GM18867 (cell line): ENCODE measurements around the gene MYH13.

ENCODE experiments used
- ATAC-seq: cut with Tn5 transposase; IDR thresholded peaks from one replicate; pipeline ENCODE4 v1.9.1; 2021; ENCODE audit warnings: mild to moderate bottlenecking, moderate library complexity; ENCODE audit not compliant: unreplicated experiment

The MYH13 gene

DNA sequence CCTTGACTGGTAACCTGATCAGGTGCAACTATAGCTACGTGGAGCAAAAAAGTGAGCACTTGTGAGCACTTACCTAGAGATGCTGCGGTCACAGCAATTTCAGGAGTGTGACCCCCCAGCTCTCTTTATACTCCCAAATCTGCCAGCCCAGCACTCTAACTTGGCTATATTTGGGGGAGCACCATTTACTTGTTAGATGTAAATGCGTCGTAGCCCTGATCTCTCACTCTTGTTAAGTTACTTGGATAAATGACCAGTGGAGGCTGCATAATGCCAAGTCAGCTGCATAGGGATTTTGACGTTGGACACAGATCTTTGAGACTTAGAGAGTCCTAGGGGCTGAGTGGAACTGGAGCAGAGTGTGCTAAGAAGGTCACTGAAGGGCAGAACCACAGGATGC, at the start of gene MYH13:
Gene MYH13, minus strand, starts transcription at position 101 of the 400 bp plus-strand sequence. CDS start 8,476 bp downstream, outside the sequence.
- no peak for ATAC-seq

DNA sequence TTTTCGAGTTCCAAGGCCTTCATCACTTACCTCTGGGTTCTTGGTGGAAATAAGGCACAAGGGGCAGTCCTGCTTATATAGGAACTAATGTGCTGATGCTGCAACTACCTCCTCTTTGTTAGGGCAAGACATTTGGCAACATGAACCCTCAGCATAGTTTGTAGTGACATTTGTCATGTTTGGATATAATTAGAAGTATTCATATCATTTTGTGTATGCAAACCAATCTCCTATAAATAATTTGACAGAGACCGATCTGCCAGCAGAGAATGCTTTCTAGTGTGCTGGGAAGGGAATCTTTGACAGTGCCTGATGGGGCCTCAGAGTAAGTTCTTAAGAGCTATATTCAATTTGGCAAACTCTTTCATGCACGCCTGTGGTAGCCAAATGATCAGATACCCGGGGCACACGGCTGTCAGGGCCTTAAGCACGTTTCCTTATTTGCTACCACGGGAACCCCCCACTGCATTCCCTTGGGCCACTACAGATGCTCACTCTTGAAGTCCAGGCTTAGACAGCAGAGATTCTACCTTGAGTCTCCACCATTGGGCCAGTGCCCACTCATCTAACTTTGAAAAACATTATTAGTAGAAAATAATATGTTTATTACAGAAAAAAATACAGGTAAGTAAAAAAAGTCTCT, 49.2 kb upstream of the MYH13 start, which contains the start of gene MYH8:
Gene MYH8, minus strand, starts transcription at position 51 of the 643 bp plus-strand sequence. CDS start 1,723 bp downstream, outside the sequence.
- no peak for ATAC-seq

DNA sequence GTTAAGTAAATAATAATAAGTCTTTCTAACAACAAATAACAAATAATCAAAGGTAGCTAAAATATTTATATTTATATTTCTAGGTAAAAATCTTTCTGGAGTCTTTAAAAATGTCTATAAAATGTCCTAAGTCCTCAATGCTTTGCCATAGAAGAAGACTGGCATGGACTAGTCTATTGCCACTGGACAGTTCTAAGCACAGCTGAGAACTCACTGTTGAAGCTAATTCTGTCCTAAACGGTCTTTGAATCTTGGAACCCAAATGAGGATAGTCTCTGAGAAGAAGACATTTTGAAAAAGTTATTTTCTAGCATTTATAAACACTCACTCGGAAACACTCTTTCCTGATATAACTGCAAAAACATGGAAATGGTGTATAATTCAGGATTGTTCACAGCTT, 48.4 kb upstream of the MYH13 start:
- no peak for ATAC-seq

DNA sequence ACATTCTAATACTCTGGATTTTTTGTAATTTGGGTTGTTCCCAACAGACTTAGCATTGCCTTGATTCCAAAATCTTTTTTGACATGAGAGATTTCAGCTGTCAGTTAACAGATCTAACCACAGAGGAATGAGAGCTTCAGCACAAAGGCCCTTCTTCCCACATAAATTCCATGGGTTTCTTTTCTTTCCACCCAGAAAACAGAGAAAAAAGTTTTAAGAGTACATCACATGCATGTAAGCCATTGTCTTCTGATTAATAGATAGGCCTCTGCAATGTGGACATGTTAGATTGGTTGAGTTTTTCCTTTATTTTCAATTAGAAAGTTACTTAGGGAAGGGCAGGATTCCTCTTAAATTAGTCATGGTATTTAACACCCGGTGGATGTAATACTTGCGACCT, 48.0 kb upstream of the MYH13 start:
- ATAC-seq = no peak

DNA sequence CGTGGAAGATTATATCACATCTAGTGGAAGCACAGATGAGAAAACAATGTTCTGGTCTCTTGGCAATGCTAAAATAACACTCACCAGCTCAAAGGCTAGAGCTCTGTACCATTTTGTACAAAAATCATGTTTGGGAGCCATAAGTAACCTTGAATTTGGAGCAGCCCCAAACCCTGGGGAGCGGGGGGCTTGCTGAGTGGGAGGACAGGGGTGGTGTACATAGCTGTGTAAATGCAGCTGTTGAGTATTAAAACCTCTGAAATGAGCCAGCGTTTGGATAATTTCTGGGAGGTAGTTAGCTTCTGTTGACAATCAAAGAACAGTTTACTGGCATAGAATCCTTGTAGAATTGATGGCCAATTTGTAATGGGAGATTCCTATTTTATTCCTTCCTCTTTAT, 44.6 kb upstream of the MYH13 start:
- no peak for ATAC-seq

DNA sequence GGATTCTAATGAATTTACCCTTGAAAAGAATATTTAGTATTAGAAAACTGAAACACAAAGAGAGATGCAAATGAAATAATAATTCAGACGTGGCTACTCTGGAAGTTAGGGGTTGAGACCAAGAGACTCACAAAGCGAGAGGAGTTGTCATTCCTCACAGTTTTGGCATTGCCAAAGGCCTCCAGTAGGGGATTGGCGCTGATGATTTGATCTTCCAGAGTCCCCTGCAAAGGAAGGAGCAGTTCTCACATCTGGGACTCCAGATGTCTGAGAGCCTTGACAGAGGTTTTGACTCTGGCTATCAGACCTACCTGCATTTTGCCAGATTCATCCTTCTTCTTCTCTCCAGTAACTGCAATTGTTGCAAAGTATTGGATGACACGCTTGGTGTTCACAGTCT, 42.4 kb upstream of the MYH13 start:
- ATAC-seq = no peak

DNA sequence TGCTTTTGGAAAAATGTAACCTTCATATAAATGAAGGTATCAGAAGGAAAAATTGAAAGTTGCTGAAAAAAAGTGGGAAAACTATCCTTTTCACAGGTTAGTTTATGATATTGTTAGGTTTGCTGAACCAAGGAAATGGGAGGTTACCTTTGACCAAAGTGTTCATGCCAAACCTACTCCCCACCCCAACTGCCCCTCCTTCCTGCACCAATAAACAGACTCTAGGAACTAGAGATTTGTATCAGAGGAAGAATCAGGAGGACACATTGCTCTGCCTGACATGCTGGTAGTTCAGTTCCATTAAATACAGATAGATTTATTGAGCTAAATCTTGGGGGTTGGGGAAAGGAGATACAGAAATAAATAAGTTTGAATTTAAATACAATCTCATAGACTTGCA, 30.8 kb upstream of the MYH13 start:
- ATAC-seq = no peak

DNA sequence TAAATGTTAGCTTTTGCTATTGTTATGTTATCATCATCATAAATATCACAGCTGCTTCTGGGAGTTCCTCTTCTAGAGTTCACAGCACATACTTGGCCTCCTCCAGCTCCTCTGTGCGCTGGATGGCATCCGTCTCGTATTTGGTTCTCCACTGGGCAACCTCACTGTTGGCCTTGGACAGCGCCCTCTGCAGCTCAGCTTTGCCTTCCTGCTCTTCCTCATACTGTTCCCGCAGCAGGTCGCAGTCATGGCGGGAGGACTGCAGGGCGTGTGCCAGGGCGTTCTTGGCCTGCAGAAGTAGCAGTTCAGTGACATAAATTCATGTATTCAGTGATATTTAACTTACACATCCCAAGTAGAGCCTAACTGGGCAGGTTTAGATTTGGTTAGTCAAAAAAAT, 25.5 kb upstream of the MYH13 start:
- ATAC-seq = no peak

DNA sequence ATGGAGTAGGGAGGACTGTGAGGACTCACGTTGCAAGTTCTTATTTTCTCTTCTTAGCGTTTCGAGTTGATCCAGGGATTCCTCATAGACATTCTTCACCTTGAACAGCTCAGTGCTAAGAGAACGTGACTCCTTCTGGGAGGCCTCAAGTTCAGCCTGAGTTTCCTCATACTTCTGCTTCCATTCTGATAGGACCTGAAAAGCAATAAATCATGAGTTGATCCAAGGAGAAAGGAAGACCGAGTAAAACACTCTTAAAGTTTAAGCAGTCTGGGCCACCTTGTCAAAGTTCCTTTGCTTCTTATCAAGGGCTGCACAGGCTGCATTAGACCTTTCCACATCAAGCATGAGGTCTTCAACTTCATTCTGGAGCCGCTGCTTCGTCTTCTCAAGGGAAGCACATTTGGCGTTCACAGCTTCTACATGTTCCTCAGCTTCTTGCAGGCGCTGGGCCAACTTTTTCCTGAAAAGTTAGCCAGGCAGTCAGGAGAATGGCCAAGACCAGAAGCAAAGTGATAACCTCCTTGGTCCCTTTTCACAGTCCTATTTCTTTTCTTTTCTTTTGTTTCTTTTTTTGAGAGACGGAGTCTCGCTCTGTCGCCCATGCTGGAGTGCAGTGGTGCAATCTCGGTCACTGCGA, 23.8 kb upstream of the MYH13 start:
- ATAC-seq = no peak

DNA sequence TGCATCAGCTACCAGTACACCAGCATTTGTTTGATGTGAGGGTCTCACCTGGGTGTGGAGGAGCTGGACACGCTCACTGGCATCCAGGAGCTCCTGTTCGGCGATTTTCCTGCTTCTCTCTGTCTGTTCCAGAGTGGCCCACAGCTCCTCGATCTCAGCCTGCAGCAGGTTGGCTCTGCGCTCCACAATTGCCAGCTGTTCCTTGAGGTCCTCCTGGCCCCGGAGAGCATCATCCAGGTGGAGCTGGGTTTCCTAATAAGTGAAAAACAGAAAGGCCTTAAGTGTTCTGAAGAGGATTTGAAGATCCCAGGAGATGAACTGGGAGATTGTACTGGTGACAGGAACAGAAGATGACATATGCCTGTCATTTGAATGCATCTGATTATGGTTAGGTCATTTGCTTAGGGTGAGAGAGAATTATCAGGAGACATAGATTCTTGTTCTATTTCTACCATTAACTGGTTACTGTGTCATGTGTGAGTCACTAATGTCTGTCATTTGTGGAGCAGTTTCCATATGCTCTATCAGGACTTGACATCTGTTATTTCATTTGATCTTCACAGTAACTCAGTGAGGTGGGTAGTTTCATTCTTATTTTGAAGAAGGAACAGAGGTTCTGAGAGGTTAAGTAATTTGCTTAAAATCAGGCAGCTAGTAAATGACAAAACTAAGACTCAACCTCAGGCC, 21.5 kb upstream of the MYH13 start:
- no peak for ATAC-seq

DNA sequence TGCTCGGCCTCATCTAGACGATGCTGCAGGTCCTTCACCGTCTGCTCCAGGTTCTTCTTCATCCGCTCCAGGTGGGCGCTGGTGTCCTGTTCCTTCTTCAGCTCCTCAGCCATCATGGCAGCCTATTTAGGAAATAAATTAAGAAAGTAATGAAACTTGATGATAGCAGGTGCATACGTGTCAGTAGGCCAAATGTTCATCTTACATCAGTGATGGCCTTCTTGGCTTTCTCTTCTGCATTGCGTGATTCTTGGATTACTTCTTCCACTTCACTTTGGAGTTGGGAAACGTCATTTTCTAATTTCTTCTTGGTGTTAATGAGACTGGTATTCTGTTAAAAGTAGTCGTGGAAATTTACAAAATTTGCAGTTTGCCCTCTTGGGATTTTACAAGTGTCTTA, 20.1 kb upstream of the MYH13 start:
- no peak for ATAC-seq

DNA sequence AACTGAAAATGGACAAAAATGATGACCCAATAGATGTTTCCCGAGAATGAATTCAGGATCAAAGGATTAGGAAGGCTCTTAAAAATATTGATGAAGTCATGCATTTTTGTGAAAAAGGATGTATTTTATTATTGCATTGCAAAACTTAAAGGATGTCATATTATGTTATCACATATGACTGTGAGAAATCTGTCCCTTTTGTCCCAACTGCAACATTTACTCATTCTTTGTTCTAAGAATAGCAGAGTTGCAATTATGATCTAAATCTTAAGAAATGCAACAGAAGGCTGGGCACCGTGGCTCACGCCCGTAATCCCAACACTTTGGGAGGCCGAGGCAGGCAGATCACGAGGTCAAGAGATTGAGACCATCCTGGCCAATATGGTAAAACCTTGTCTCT, 13.1 kb upstream of the MYH13 start:
- no peak for ATAC-seq

DNA sequence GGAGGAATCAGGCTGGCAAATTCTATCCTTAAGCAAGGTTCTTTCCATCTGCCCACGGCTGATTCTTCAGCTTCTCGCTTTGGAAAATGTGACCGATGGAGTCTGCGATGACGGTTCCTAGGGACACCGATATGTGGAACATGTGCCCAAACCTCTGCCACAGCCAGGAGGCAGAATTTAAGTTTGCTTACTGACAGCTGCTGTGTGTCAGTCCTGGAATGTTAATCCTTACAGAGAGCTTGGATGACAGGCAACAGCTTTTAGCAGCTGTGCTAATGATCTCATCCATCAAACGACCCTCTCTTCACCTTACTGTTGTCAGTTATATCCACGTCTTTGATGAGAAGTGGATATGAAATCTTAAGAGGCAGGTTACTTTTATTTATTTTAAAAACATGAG, 11.4 kb upstream of the MYH13 start:
- ATAC-seq = no peak

DNA sequence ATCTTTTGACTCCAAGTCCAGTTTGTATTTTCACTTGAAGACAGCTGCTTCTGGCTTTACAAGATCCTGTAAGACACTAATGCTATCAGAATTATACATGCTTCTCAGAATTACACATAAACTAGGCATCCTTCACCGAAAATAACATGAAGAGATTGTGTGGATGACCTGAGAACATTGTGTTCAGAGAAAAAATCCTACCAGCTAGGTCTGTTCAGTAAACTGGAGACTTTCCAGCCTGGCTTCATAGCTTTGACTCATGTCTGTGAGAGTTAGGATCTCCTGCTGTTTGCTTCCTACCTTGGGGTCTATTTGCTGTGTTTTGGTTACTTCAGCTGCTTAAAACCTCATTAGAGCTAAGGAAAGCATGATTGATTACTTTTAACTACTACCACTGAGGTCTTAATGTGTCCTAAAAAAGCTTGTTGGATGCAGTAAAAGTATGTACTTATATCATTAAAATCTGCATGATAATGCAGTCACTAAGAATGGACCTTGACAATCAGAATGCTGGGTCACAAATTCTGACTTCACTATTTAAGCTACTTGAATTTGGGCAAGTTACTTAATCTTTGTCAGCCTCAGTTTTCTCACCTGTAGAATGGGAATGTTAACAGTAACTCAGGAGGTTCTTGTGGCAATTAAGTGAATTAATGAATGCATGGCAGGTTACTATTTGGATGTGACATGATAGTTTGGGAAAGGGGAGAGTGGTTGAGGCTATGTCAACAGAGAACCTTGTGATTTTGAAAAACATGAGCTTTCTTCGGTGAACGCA, 8.0 kb upstream of the MYH13 start:
- ATAC-seq = no peak

DNA sequence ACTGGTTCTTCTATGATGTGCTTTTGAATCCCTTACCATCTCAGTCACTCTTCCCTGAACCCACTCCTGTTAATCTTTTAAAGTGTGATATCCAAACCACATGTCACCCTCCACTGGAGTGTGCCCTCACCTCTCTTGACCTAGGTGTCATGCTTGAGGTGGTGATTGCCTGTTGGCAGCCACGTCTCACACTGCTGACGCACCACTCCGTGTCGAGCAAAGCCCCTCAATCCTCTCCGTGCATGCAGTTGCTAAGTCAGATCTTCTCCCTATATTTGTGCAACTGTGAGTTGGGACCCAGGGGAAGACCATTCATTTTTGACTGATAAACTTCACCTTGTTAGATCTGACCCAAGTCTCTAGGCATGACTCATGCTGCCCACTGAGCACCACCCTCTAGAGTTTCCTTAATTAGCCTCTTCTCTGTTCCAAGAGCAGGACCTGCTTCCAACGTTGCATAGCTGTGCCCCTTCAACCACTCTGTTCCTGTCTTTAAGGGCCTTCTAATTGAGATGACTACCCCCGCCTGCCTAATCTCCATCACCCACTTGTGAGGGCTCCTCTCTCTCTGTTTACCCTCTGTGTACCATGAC, 2.7 kb downstream of the MYH13 start:
- no peak for ATAC-seq

DNA sequence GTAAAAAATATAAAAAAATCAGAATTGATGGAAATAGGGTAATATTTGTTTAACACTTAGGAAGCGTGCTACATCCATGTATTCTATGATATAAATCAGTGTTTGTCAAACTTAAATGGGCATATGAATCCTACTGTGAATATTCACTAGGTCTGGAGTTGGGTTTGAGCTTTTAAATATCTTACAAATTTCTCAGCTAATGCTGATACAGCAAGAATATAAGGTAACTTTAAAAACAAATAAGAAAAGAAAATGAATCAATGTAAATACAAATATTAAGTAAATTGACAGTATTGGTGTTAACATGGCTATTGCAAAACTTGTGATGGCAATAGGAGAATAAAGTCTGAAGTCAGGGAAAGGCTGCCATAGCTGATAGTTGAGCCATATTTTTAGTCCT, 3.6 kb downstream of the MYH13 start:
- no peak for ATAC-seq

DNA sequence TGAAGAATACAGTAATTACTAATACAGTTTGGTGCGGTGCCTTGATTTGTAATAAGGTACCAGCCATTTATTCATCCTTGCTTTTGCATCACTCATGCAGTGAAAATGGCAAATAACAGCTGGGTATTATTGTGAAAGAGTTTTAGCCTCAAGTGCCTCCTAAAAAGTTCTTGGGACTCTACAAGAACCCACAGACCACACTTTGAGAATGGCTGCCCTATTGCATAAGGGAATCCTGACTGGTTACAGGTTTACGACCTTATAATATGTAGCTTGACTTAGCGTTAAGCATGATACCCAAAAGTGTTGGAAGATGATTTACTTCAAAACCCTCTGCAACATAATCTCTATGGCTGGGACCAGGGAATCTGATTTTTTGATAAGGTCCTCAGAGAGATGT, 4.2 kb downstream of the MYH13 start:
- ATAC-seq = no peak

DNA sequence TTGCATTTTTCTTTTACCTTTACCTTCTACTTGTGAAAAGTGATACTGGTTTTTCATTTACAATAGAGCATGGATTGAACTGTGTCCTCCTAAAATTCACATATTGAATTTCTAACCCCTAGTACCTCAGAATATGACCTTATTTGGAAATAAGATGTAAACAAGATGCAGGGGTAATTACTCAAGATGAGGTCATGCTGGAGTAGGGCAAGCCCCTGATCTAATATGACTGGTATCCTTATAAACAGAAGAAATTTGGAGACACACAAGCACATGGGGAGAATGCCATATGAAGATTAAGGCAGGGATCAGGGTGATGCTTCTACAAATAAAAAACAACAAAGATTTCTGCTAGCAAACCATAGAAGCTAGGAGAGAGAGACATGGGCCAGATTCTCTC, 12.2 kb downstream of the MYH13 start:
- no peak for ATAC-seq

DNA sequence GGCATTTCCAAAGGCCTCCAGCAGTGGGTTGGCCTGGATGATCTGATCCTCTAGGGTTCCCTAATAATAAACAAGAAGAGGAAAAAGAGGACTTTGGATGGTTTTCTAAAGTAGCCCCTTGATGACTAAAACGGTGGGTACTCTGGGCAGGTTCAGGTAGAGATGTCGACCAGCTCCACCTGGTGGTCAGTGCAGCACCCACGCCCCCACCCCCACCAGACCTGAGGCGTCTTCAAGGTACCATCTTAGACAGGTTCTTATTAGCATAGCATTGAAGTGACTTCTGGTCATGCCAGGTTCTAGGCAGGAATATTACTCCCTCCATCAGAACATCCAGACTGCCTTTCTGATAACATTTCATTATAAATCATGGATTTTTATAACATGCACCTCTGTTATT, 15.0 kb downstream of the MYH13 start:
- ATAC-seq = no peak

DNA sequence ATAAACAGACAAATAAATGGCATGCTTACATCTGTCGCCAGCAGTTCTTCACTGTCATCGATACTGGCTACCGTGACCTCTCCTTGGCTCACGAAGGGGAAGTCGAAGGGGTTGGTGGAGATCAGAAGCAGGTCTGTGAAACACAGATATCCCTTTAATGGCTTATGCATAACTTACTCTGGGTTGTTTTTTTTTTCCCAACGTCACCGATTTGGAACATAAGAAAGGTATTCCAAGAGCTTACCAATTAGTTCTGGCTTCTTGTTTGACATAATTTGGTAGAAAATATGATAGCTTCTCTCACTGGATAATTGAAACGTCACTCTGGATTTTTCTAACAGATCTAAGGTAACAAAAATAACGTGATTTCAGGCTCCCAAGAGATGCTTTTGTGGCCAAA, 18.2 kb downstream of the MYH13 start:
- no peak for ATAC-seq

DNA sequence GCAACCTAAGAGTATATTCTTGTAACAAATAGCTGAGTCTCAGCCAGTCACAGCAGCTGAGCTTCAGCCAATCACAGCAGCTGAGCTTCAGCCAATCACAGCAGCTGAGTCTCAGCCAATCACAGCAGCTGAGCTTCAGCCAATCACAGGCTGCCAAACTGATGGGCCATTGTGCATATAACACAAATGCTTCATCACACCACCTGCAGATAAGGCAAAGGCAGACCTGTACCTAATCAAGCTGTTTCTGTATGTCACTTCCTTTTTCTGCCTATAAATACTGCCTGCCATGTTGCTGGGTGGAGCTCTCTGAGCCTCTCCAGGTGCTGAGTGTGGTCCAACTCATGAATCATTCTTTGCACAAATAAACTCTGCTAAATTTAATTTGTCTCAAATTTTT, 19.9 kb downstream of the MYH13 start:
- no peak for ATAC-seq
